HepG2 (cell line): ENCODE results near the gene RNF222. TPM values are rescaled to one million over a fixed set of nuclear protein-coding genes. Genes with fewer than 3 reads are reported as not detected.

Experiments
- CEBPB ChIP-seq: IDR thresholded peaks from 2 replicates; pipeline ENCODE4 v1.6.1; 2011; ENCODE audit warnings: low read depth, low read length, improper control_type of control experiment, borderline replicate concordance
- GFI1 ChIP-seq: sonication (generic); formaldehyde crosslinking; IDR thresholded peaks from 2 replicates; pipeline ENCODE4 v1.5.0; 2020; ENCODE audit warnings: missing genetic modification reagents, mild to moderate bottlenecking, borderline replicate concordance
- GMEB1 ChIP-seq: sonication (generic); formaldehyde crosslinking; IDR thresholded peaks from 2 replicates; pipeline ENCODE4 v1.5.1; 2020; ENCODE audit warnings: missing genetic modification reagents, mild to moderate bottlenecking, borderline replicate concordance
- HINFP ChIP-seq: sonication (generic); formaldehyde crosslinking; IDR thresholded peaks from 2 replicates; pipeline ENCODE4 v1.4.0; 2020; ENCODE audit warnings: low read depth, mild to moderate bottlenecking, missing genetic modification reagents
- HMG20B ChIP-seq: conservative IDR thresholded peaks from 2 replicates; pipeline ENCODE4 v1.6.1; 2016; ENCODE audit warnings: missing genetic modification reagents, missing compliant biosample characterization
- KAT7 ChIP-seq: IDR thresholded peaks from 2 replicates; pipeline ENCODE4 v1.6.1; 2018; ENCODE audit warnings: borderline replicate concordance, missing compliant biosample characterization
- KDM3A ChIP-seq: IDR thresholded peaks from 2 replicates; pipeline ENCODE4 v1.6.1; 2018; ENCODE audit warnings: low read depth, missing compliant biosample characterization
- NFIB ChIP-seq: sonication (generic); formaldehyde crosslinking; IDR thresholded peaks from 2 replicates; pipeline ENCODE4 v1.9.0; 2021; ENCODE audit warnings: missing genetic modification reagents, mild to moderate bottlenecking, borderline replicate concordance
- POLR2AphosphoS2 ChIP-seq: IDR thresholded peaks from 2 replicates; pipeline ENCODE4 v1.6.1; 2011; ENCODE audit warnings: low read depth, low read length, improper control_type of control experiment
- SAP130 ChIP-seq: IDR thresholded peaks from 2 replicates; pipeline ENCODE4 v1.6.1; 2016; ENCODE audit warnings: low read depth
- SMARCE1 ChIP-seq: fragments of 450-650 bp; IDR thresholded peaks from 2 replicates; pipeline ENCODE4 v1.6.1; 2017; ENCODE audit warnings: borderline replicate concordance
- SRSF4 ChIP-seq: fragments of 200-400 bp; formaldehyde crosslinking; IDR thresholded peaks from one replicate; pipeline ENCODE4 v1.6.1; 2018; ENCODE audit warnings: mild to moderate bottlenecking, low read depth, low read length, moderate library complexity; ENCODE audit not compliant: poor library complexity, severe bottlenecking
- TAF15 ChIP-seq: fragments of 200-400 bp; formaldehyde crosslinking; IDR thresholded peaks from one replicate; pipeline ENCODE4 v1.6.1; 2018; ENCODE audit warnings: mild to moderate bottlenecking, low read depth, low read length; ENCODE audit not compliant: poor library complexity, severe bottlenecking
- TMF1 ChIP-seq: sonication (generic); formaldehyde crosslinking; IDR thresholded peaks from 2 replicates; pipeline ENCODE4 v1.8.1; 2022; ENCODE audit warnings: low read depth, missing genetic modification reagents
- TOPORS ChIP-seq: sonication (generic); formaldehyde crosslinking; IDR thresholded peaks from 2 replicates; pipeline ENCODE4 v1.8.0; 2023; ENCODE audit warnings: mild to moderate bottlenecking, missing genetic modification reagents
- ZBTB37 ChIP-seq: sonication (generic); formaldehyde crosslinking; IDR thresholded peaks from 2 replicates; pipeline ENCODE4 v1.4.0; 2020; ENCODE audit warnings: mild to moderate bottlenecking, missing genetic modification reagents
- ZNF17 ChIP-seq: sonication (generic); formaldehyde crosslinking; IDR thresholded peaks from 2 replicates; pipeline ENCODE4 v1.5.0; 2020; ENCODE audit warnings: mild to moderate bottlenecking, missing genetic modification reagents
- ZNF331 ChIP-seq: sonication (generic); formaldehyde crosslinking; IDR thresholded peaks from 2 replicates; pipeline ENCODE4 v1.4.0; 2020; ENCODE audit warnings: missing genetic modification reagents
- ZNF580 ChIP-seq: IDR thresholded peaks from 2 replicates; pipeline ENCODE4 v1.6.1; 2016; ENCODE audit warnings: low read depth, borderline replicate concordance
- ZNF670 ChIP-seq: sonication (generic); formaldehyde crosslinking; IDR thresholded peaks from 2 replicates; pipeline ENCODE4 v1.8.0; 2022; ENCODE audit warnings: mild to moderate bottlenecking, missing genetic modification reagents, borderline replicate concordance
- ZNF792 ChIP-seq: IDR thresholded peaks from 2 replicates; pipeline ENCODE4 v1.6.1; 2016
- ZSCAN30 ChIP-seq: sonication (generic); formaldehyde crosslinking; IDR thresholded peaks from 2 replicates; pipeline ENCODE4 v1.5.0; 2020; ENCODE audit warnings: mild to moderate bottlenecking, missing genetic modification reagents
- ZUFSP ChIP-seq: sonication (generic); formaldehyde crosslinking; IDR thresholded peaks from 2 replicates; pipeline ENCODE4 v1.9.0; 2021; ENCODE audit warnings: missing genetic modification reagents, mild to moderate bottlenecking, borderline replicate concordance
- polyA plus RNA-seq, 8 experiments: library from polyadenylated mRNA; depleted of rRNA in 3 of 8; stranded (reverse) in 7 of 8; unstranded in 1 of 8; fragments of >200 nt; fragmentation: Illumina TruSeq in 4 of 8; extraction: Trizol in 4 of 8; gene quantifications; 2 replicates each; pipeline versions ENCODE4 v1.2.1 to v1.2.3, GENCODE V29; 2011 to 2016; ENCODE audit warnings: low read depth in 4 of 8, missing spikeins in 1 of 8, mixed read lengths in 1 of 8; ENCODE audit not compliant: insufficient read depth in 1 of 8
- total RNA-seq, 5 experiments: library from RNA; depleted of rRNA; stranded (reverse); fragments of >200 nt; fragmentation: Illumina TruSeq; extraction: Trizol; gene quantifications; 2 replicates each; pipeline ENCODE4 v1.2.3, GENCODE V29; 2016; ENCODE audit warnings: low read depth in 1 of 5

RNF222 gene
- total and polyA plus RNA-seq, 2 of the 13 experiments (the other 11 are each of a cell fraction or from before 2014, with no cell fraction given): not detected

- TF ChIP-seq ZUFSP (CRISPR knock-in tag) (no peak), NFIB (CRISPR knock-in tag) (no peak), POLR2AphosphoS2 (no peak), ZNF17 (CRISPR knock-in tag) (no peak), SAP130 (CRISPR knock-in tag) (peak; percentile 90), CEBPB (peak; percentile 90), KDM3A (CRISPR knock-in tag) (peak; percentile 66), TOPORS (0 out of 2 replicates have a peak, but pooled peaks have one; percentile 49), SMARCE1 (no peak), HMG20B (peak; percentile 77; the same call in 1 of the 2 replicates), GFI1 (peak; percentile 61; the same call in 1 of the 2 replicates), ZSCAN30 (CRISPR knock-in tag) (no peak), ZBTB37 (CRISPR knock-in tag) (no peak), TAF15 (no peak), GMEB1 (CRISPR knock-in tag) (peak; percentile 39; the same call in 1 of the 2 replicates), SRSF4 (no peak), ZNF580 (CRISPR knock-in tag) (peak; percentile 85; the same call in 1 of the 2 replicates), HINFP (CRISPR knock-in tag) (no peak), TMF1 (CRISPR knock-in tag) (no peak), ZNF331 (CRISPR knock-in tag) (peak; percentile 97), ZNF792 (CRISPR knock-in tag) (peak; percentile 99), KAT7 (CRISPR knock-in tag) (peak; percentile 73; the same call in 1 of the 2 replicates), ZNF670 (CRISPR knock-in tag) (peak; percentile 89)
Observed at GRCh38 chr17:8420041-8420934, 22.7 kb upstream of the RNF222 start (continued).
